Effector memory CD4-positive, alpha-beta T cell (primary cell): ENCODE measurements around the gene ARL6IP5.

Source experiments
- DNase-seq, 3 donors: peaks; one replicate each; pipeline ENCODE4 v3.0.0-alpha.2; 2020
- H3K27ac ChIP-seq: 2 replicates; pipeline ENCODE4 v1.7.0; 2013; ENCODE audit warnings: mild to moderate bottlenecking, low read length, moderate library complexity; ENCODE audit not compliant: insufficient read depth, poor library complexity, severe bottlenecking
- H3K27me3 ChIP-seq: replicated peaks from 2 replicates; pipeline ENCODE4 v1.7.0; 2013; ENCODE audit warnings: mild to moderate bottlenecking, low read length; ENCODE audit not compliant: insufficient read depth, control insufficient read depth, poor library complexity, severe bottlenecking
- H3K36me3 ChIP-seq: 2 replicates; pipeline ENCODE4 v1.7.0; 2013; ENCODE audit warnings: mild to moderate bottlenecking, low read length, moderate library complexity; ENCODE audit not compliant: control insufficient read depth, insufficient read depth
- H3K4me1 ChIP-seq: 2 replicates; pipeline ENCODE4 v1.7.0; 2013; ENCODE audit warnings: low read length, mild to moderate bottlenecking; ENCODE audit not compliant: control insufficient read depth, insufficient read depth, poor library complexity, severe bottlenecking
- H3K4me3 ChIP-seq: 2 replicates; pipeline ENCODE4 v1.7.0; 2013; ENCODE audit warnings: low read length, low read depth, mild to moderate bottlenecking; ENCODE audit not compliant: insufficient read depth, poor library complexity, severe bottlenecking
- H3K9me3 ChIP-seq: 2 replicates; pipeline ENCODE4 v1.7.0; 2013; ENCODE audit warnings: mild to moderate bottlenecking, low read length, moderate library complexity; ENCODE audit not compliant: control insufficient read depth

Gene ARL6IP5

GRCh38 chr3:69065318-69065964 lies 19.3 kb upstream of the ARL6IP5 start:
- Histone ChIP-seq H3K36me3 (peaks cover 18% of the 10 kb centered on the region), H3K9me3 (no peaks in the 10 kb centered on the region), H3K4me1 (peaks cover 20% of the 10 kb centered on the region), H3K4me3 (no peak overlapping the region), H3K27ac (peak overlapping the region; percentile 43), H3K27me3 (no peaks in the 10 kb centered on the region)
- no peak for DNase-seq

GRCh38 chr3:69066121-69066520 lies 18.6 kb upstream of the ARL6IP5 start:
- Histone ChIP-seq H3K27ac (peak overlapping the region; percentile 43), H3K36me3 (peaks cover 11% of the 10 kb centered on the region), H3K4me3 (no peak overlapping the region), H3K27me3 (no peaks in the 10 kb centered on the region), H3K9me3 (no peaks in the 10 kb centered on the region), H3K4me1 (peaks cover 20% of the 10 kb centered on the region)
- no peak for DNase-seq

GRCh38 chr3:69072928-69073327 lies 11.8 kb upstream of the ARL6IP5 start:
- Histone ChIP-seq H3K36me3 (peaks cover 11% of the 10 kb centered on the region), H3K27me3 (no peaks in the 10 kb centered on the region)

GRCh38 chr3:69079269-69080159 lies 5.2 kb upstream of the ARL6IP5 start:
- peak overlapping the region; percentile 76 for H3K27ac ChIP-seq
- peaks cover 7% of the 10 kb centered on the region for H3K36me3 ChIP-seq
- no peak for DNase-seq
- peak overlapping the region; percentile 93 for H3K4me3 ChIP-seq
- H3K27me3 ChIP-seq = no peaks in the 10 kb centered on the region
- H3K9me3 ChIP-seq = no peaks in the 10 kb centered on the region
- H3K4me1 ChIP-seq = peaks cover 35% of the 10 kb centered on the region

More at GRCh38 chr3:69072928-69073327, 11.8 kb upstream of the ARL6IP5 start:
- H3K4me1 ChIP-seq = no peaks in the 10 kb centered on the region
- H3K4me3 ChIP-seq = no peak overlapping the region
- DNase-seq = no peak
- no peak overlapping the region for H3K27ac ChIP-seq
- H3K9me3 ChIP-seq = no peaks in the 10 kb centered on the region

GRCh38 chr3:69080233-69080920 lies 4.4 kb upstream of the ARL6IP5 start, which contains the start of gene UBA3:
TSS of gene UBA3 (minus strand) at chr3:69080365. CDS start at chr3:69080353, 12 bp downstream.
- H3K9me3 ChIP-seq = no peaks in the 10 kb centered on the region

GRCh38 chr3:69081583-69082262 lies 3.0 kb upstream of the ARL6IP5 start:
- no peaks in the 10 kb centered on the region for H3K9me3 ChIP-seq
- no peaks in the 10 kb centered on the region for H3K27me3 ChIP-seq
- H3K4me1 ChIP-seq = peaks cover 35% of the 10 kb centered on the region
- peak overlapping the region; percentile 6 for H3K4me3 ChIP-seq
- H3K36me3 ChIP-seq = no peaks in the 10 kb centered on the region
- DNase-seq = no peak
- peak overlapping the region; percentile 89 for H3K27ac ChIP-seq

More at GRCh38 chr3:69080233-69080920, 4.4 kb upstream of the ARL6IP5 start, which contains the start of gene UBA3:
- peak within 1 kb of the TSS; percentile 76 for H3K27ac ChIP-seq
- H3K27me3 ChIP-seq = no peaks in the 10 kb centered on the region
- peak; percentile 83 to 86 (median 85) for DNase-seq
- peaks cover 35% of the 10 kb centered on the region for H3K4me1 ChIP-seq
- peaks cover 7% of the 10 kb centered on the region for H3K36me3 ChIP-seq
- peak within 1 kb of the TSS; percentile 93 for H3K4me3 ChIP-seq

GRCh38 chr3:69082361-69082760 lies 2.4 kb upstream of the ARL6IP5 start:
- Histone ChIP-seq H3K4me1 (peaks cover 36% of the 10 kb centered on the region), H3K9me3 (no peaks in the 10 kb centered on the region), H3K4me3 (peak overlapping the region; percentile 6), H3K36me3 (no peaks in the 10 kb centered on the region), H3K27me3 (no peaks in the 10 kb centered on the region), H3K27ac (peak overlapping the region; percentile 89)
- DNase-seq = no peak

- no peaks in the 10 kb centered on the region for H3K27me3 ChIP-seq
- peak overlapping the region; percentile 89 for H3K27ac ChIP-seq
- no peaks in the 10 kb centered on the region for H3K9me3 ChIP-seq
- H3K36me3 ChIP-seq = no peaks in the 10 kb centered on the region
- H3K4me1 ChIP-seq = peaks cover 40% of the 10 kb centered on the region
- peak; percentile 56 to 60 (median 57) for DNase-seq
- no peak overlapping the region for H3K4me3 ChIP-seq
Measured at GRCh38 chr3:69082805-69083204, 1.9 kb upstream of the ARL6IP5 start.

- H3K9me3 ChIP-seq = no peaks in the 10 kb centered on the region
- H3K4me1 ChIP-seq = peaks cover 59% of the 10 kb centered on the region
- H3K36me3 ChIP-seq = peaks cover 7% of the 10 kb centered on the region
- H3K27ac ChIP-seq = peak overlapping the region; percentile 89
- DNase-seq = no peak
- H3K27me3 ChIP-seq = no peaks in the 10 kb centered on the region
- peak overlapping the region; percentile 89 for H3K4me3 ChIP-seq
Measured at GRCh38 chr3:69085168-69085832, 563 bp downstream of the ARL6IP5 start.
